ENCODE measurements around the gene HSF4. TPM values are rescaled to one million over a fixed set of nuclear protein-coding genes. Genes with fewer than 3 reads are reported as not detected.

HSF4 gene
- total and polyA plus RNA-seq, 3 experiments from 2014 or later, result 11.6 to 13.3 TPM; not detected in 1

GRCh38 chr16:67177743-67178699, 13.5 kb downstream of the HSF4 start:
- no peaks in the 10 kb centered on the region for H3K36me3 ChIP-seq (ENCODE audit: insufficient read depth, low read length)
- peak overlapping the region in 3 of 8 donors; percentile 31 to 88 (median 54) for H3K27ac Mint-ChIP-seq
- POLR2A ChIA-PET, result no interaction called here

GRCh38 chr16:67179421-67180080, 15.0 kb downstream of the HSF4 start:
- Histone ChIP-seq H3K36me3 (ENCODE audit: insufficient read depth, low read length) (no peaks in the 10 kb centered on the region), H3K27ac (ENCODE audit: low read depth, low read length) (no peak overlapping the region), H3K4me1 (ENCODE audit: insufficient read depth, low read length) (peaks cover 24% of the 10 kb centered on the region), H3K9me3 (ENCODE audit: low read length) (no peaks in the 10 kb centered on the region), H3K4me3 (ENCODE audit: low read length) (no peak overlapping the region), H3K27me3 (ENCODE audit: insufficient read depth, low read length, poor library complexity, severe bottlenecking) (peaks cover 2% of the 10 kb centered on the region)
- Mint-ChIP-seq H3K9me3 (no peaks in the 10 kb centered on the region), H3K36me3 (no peaks in the 10 kb centered on the region), H3K4me1 (peaks cover 13 to 36% (median 20%) of the 10 kb centered on the region in 3 donors), H3K27ac (no peak overlapping the region), H3K4me3 (peak overlapping the region in 1 of 7 donors; percentile 46), H3K27me3 (no peaks in the 10 kb centered on the region)
- ChIA-PET CTCF (interaction anchor here (1.7 kb wide), 1 partner anchor 24 kb away, joined by 6 read pairs; no protein-coding TSS in a partner anchor), POLR2A (no interaction called here)
- no peak for DNase-seq

More at GRCh38 chr16:67177743-67178699, 13.5 kb downstream of the HSF4 start:
- Histone ChIP-seq H3K27ac (ENCODE audit: low read depth, low read length) (no peak overlapping the region), H3K27me3 (ENCODE audit: insufficient read depth, low read length, poor library complexity, severe bottlenecking) (peaks cover 6% of the 10 kb centered on the region), H3K4me3 (ENCODE audit: low read length) (peak overlapping the region; percentile 39), H3K9me3 (ENCODE audit: low read length) (no peaks in the 10 kb centered on the region), H3K4me1 (ENCODE audit: insufficient read depth, low read length) (peaks cover 32% of the 10 kb centered on the region)
- CTCF ChIA-PET, result interaction anchor here (1.0 to 3.1 kb wide), 4 partner anchors 7 to 23 kb away, joined by 3 to 18 read pairs (median 4); partner anchors contain the start of gene MATCAP1
- peak; percentile 43 to 75 (median 49) for DNase-seq
- H3K27me3 Mint-ChIP-seq, result no peaks in the 10 kb centered on the region
- H3K36me3 Mint-ChIP-seq, result no peaks in the 10 kb centered on the region
- no peaks in the 10 kb centered on the region for H3K9me3 Mint-ChIP-seq
- H3K4me1 Mint-ChIP-seq, result peaks cover 24 to 46% (median 31%) of the 10 kb centered on the region in 3 donors
- H3K4me3 Mint-ChIP-seq, result peak overlapping the region; percentile 64 to 75 (median 71)

GRCh38 chr16:67180166-67180565, 15.6 kb downstream of the HSF4 start:
- Mint-ChIP-seq H3K27ac (no peak overlapping the region), H3K4me1 (peaks cover 15 to 39% (median 21%) of the 10 kb centered on the region in 3 donors), H3K9me3 (no peaks in the 10 kb centered on the region), H3K36me3 (no peaks in the 10 kb centered on the region), H3K27me3 (no peaks in the 10 kb centered on the region), H3K4me3 (no peak overlapping the region)
- Histone ChIP-seq H3K4me3 (ENCODE audit: low read length) (no peak overlapping the region), H3K27me3 (ENCODE audit: insufficient read depth, low read length, poor library complexity, severe bottlenecking) (no peaks in the 10 kb centered on the region), H3K27ac (ENCODE audit: low read depth, low read length) (no peak overlapping the region), H3K4me1 (ENCODE audit: insufficient read depth, low read length) (peaks cover 26% of the 10 kb centered on the region), H3K36me3 (ENCODE audit: insufficient read depth, low read length) (no peaks in the 10 kb centered on the region), H3K9me3 (ENCODE audit: low read length) (no peaks in the 10 kb centered on the region)
- ChIA-PET POLR2A (no interaction called here), CTCF (interaction anchor here (11.3 kb wide), 1 partner anchor 22 kb away, joined by 205 read pairs; the partner anchor contains the start of genes B3GNT9, FBXL8, HSF4 and TRADD)
- no peak for DNase-seq

- Histone ChIP-seq H3K4me3 (ENCODE audit: low read length) (no peak overlapping the region), H3K4me1 (ENCODE audit: insufficient read depth, low read length) (peaks cover 34% of the 10 kb centered on the region), H3K27ac (ENCODE audit: low read depth, low read length) (no peak overlapping the region), H3K9me3 (ENCODE audit: low read length) (no peaks in the 10 kb centered on the region), H3K27me3 (ENCODE audit: insufficient read depth, low read length, poor library complexity, severe bottlenecking) (no peaks in the 10 kb centered on the region), H3K36me3 (ENCODE audit: insufficient read depth, low read length) (no peaks in the 10 kb centered on the region)
- ChIA-PET POLR2A (interaction anchor here (0.6 kb wide), 1 partner anchor 37 kb away, joined by 4 read pairs; no protein-coding TSS in a partner anchor), CTCF (interaction anchor here (11.3 kb wide), 1 partner anchor 23 kb away, joined by 205 read pairs; the partner anchor contains the start of genes B3GNT9, FBXL8, HSF4 and TRADD)
- Mint-ChIP-seq H3K27me3 (peaks cover 0 to 4% of the 10 kb centered on the region in 2 donors), H3K4me1 (peaks cover 21 to 41% (median 22%) of the 10 kb centered on the region in 3 donors), H3K27ac (no peak overlapping the region), H3K4me3 (no peak overlapping the region), H3K9me3 (no peaks in the 10 kb centered on the region), H3K36me3 (no peaks in the 10 kb centered on the region)
- no peak for DNase-seq
Observed at GRCh38 chr16:67181346-67181745, 16.8 kb downstream of the HSF4 start.

- H3K36me3 ChIP-seq (ENCODE audit: insufficient read depth, low read length), result no peaks in the 10 kb centered on the region
- Mint-ChIP-seq H3K36me3 (no peaks in the 10 kb centered on the region), H3K27me3 (peaks cover 0 to 4% of the 10 kb centered on the region in 2 donors), H3K4me1 (peaks cover 17 to 36% (median 18%) of the 10 kb centered on the region in 3 donors), H3K4me3 (no peak overlapping the region), H3K27ac (no peak overlapping the region), H3K9me3 (no peaks in the 10 kb centered on the region)
- no peaks in the 10 kb centered on the region for H3K27me3 ChIP-seq (ENCODE audit: insufficient read depth, low read length, poor library complexity, severe bottlenecking)
- peaks cover 34% of the 10 kb centered on the region for H3K4me1 ChIP-seq (ENCODE audit: insufficient read depth, low read length)
- no peak overlapping the region for H3K4me3 ChIP-seq (ENCODE audit: low read length)
- no peak for DNase-seq
- ChIA-PET CTCF (interaction anchor here (0.8 to 11.3 kb wide), 4 partner anchors 9 to 223 kb away, joined by 3 to 205 read pairs (median 6); partner anchors contain the start of genes B3GNT9, FBXL8, HSF4 and NOL3), POLR2A (interaction anchor here (0.6 kb wide), 1 partner anchor 562 kb away, joined by 3 read pairs; no protein-coding TSS in a partner anchor)
- no peak overlapping the region for H3K27ac ChIP-seq (ENCODE audit: low read depth, low read length)
- no peaks in the 10 kb centered on the region for H3K9me3 ChIP-seq (ENCODE audit: low read length)
Observed at GRCh38 chr16:67182288-67182687, 17.7 kb downstream of the HSF4 start.

- Mint-ChIP-seq H3K4me3 (no peak overlapping the region), H3K36me3 (no peaks in the 10 kb centered on the region)
Observed at GRCh38 chr16:67183284-67183626, 18.7 kb downstream of the HSF4 start.

GRCh38 chr16:67183627-67184452, 19.3 kb downstream of the HSF4 start, which contains the start of gene MATCAP1:
TSS of gene MATCAP1 (minus strand) at chr16:67183963. CDS start at chr16:67180610, 3,353 bp downstream.
- Histone ChIP-seq H3K4me1 (ENCODE audit: insufficient read depth, low read length) (peaks cover 25% of the 10 kb centered on the region), H3K9me3 (ENCODE audit: low read length) (no peaks in the 10 kb centered on the region), H3K27ac (ENCODE audit: low read depth, low read length) (peak within 1 kb of the TSS; percentile 91), H3K4me3 (ENCODE audit: low read length) (peak within 1 kb of the TSS; percentile 70), H3K27me3 (ENCODE audit: insufficient read depth, low read length, poor library complexity, severe bottlenecking) (no peaks in the 10 kb centered on the region), H3K36me3 (ENCODE audit: insufficient read depth, low read length) (no peaks in the 10 kb centered on the region)
- Mint-ChIP-seq H3K4me3 (peak within 1 kb of the TSS in 5 of 7 donors; percentile 48 to 87 (median 71)), H3K27me3 (peaks cover 0 to 4% of the 10 kb centered on the region in 2 donors), H3K9me3 (no peaks in the 10 kb centered on the region), H3K4me1 (peaks cover 9 to 21% (median 9%) of the 10 kb centered on the region in 3 donors), H3K36me3 (no peaks in the 10 kb centered on the region), H3K27ac (no peak within 1 kb of the TSS)
- ChIA-PET CTCF (interaction anchor here (1.1 to 11.3 kb wide), 14 partner anchors 7 to 206 kb away, joined by 4 to 205 read pairs (median 10); partner anchors contain the start of genes B3GNT9, FBXL8, HSF4 and NOL3), POLR2A (interaction anchor here (0.9 kb wide), 1 partner anchor 9 kb away, joined by 6 read pairs; no protein-coding TSS in a partner anchor)
- DNase-seq, result peak; percentile 88 to 97 (median 96)

More at GRCh38 chr16:67183284-67183626, 18.7 kb downstream of the HSF4 start:
- Histone ChIP-seq H3K27me3 (ENCODE audit: insufficient read depth, low read length, poor library complexity, severe bottlenecking) (no peaks in the 10 kb centered on the region), H3K4me3 (ENCODE audit: low read length) (peak overlapping the region; percentile 70), H3K36me3 (ENCODE audit: insufficient read depth, low read length) (no peaks in the 10 kb centered on the region), H3K9me3 (ENCODE audit: low read length) (no peaks in the 10 kb centered on the region), H3K27ac (ENCODE audit: low read depth, low read length) (peak overlapping the region; percentile 91), H3K4me1 (ENCODE audit: insufficient read depth, low read length) (peaks cover 29% of the 10 kb centered on the region)
- DNase-seq, result no peak
- peaks cover 9 to 27% (median 12%) of the 10 kb centered on the region in 3 donors for H3K4me1 Mint-ChIP-seq
- CTCF ChIA-PET, result interaction anchor here (1.8 to 11.3 kb wide), 3 partner anchors 7 to 25 kb away, joined by 7 to 205 read pairs (median 18); partner anchors contain the start of genes B3GNT9, FBXL8, HSF4 and NOL3
- H3K9me3 Mint-ChIP-seq, result no peaks in the 10 kb centered on the region
- peaks cover 0 to 4% of the 10 kb centered on the region in 2 donors for H3K27me3 Mint-ChIP-seq
- POLR2A ChIA-PET, result interaction anchor here (0.9 kb wide), 1 partner anchor 9 kb away, joined by 6 read pairs; no protein-coding TSS in a partner anchor
- no peak overlapping the region for H3K27ac Mint-ChIP-seq
